H1 (cell line): ENCODE results near the gene GALNT9. TPM values are rescaled to one million over a fixed set of nuclear protein-coding genes. Genes with fewer than 3 reads are reported as not detected.

Source experiments
- BRCA1 ChIP-seq: IDR thresholded peaks from 2 replicates; pipeline ENCODE4 v1.6.1; 2012; ENCODE audit warnings: low read depth, low read length, improper control_type of control experiment
- CHD7 ChIP-seq: fragments of 300-600 bp; sonication (generic); IDR thresholded peaks from 2 replicates; pipeline ENCODE4 v1.7.1; 2012; ENCODE audit warnings: low read length, moderate library complexity, mild to moderate bottlenecking, inconsistent platforms; ENCODE audit not compliant: insufficient replicate concordance
- KDM5A ChIP-seq: fragments of 200-600 bp; IDR thresholded peaks from 2 replicates; pipeline ENCODE4 v1.7.1; 2012; ENCODE audit warnings: mild to moderate bottlenecking, low read length, inconsistent platforms, mixed read lengths
- MAFK ChIP-seq: IDR thresholded peaks from 2 replicates; pipeline ENCODE4 v1.6.1; 2012; ENCODE audit warnings: low read depth, mild to moderate bottlenecking, improper control_type of control experiment, low read length
- POLR2A ChIP-seq, 2 experiments: IDR thresholded peaks; 1 replicate in 1 of 2; 2 replicates in 1 of 2; pipeline ENCODE4 v1.6.1; 2011; ENCODE audit warnings: low read depth in 2 of 2, low read length in 2 of 2, mild to moderate bottlenecking in 2 of 2; ENCODE audit errors: control extremely low read depth in 1 of 2
- RNF2 ChIP-seq: fragments of 200-900, 300-1000 bp; sonication (generic); IDR thresholded peaks from 2 replicates; pipeline ENCODE4 v1.7.1; 2016; ENCODE audit warnings: borderline replicate concordance, low read depth, mild to moderate bottlenecking, antibody characterized with exemption, low read length; ENCODE audit not compliant: poor library complexity, severe bottlenecking; ENCODE audit errors: missing control alignments
- RXRA ChIP-seq: IDR thresholded peaks from 2 replicates; pipeline ENCODE4 v1.6.1; 2011; ENCODE audit warnings: low read depth, mild to moderate bottlenecking, low read length, moderate library complexity; ENCODE audit not compliant: insufficient read depth
- SIN3A ChIP-seq, 2 experiments: IDR thresholded peaks in 1 of 2; conservative IDR thresholded peaks in 1 of 2; 2 replicates each; pipeline ENCODE4 v1.6.1; 2011 to 2012; ENCODE audit warnings: low read length in 2 of 2, improper control_type of control experiment in 1 of 2, low read depth in 1 of 2, mild to moderate bottlenecking in 1 of 2
- TAF7 ChIP-seq: optimal IDR thresholded peaks from 2 replicates; pipeline ENCODE3; 2011; ENCODE audit warnings: low read depth, mild to moderate bottlenecking, inconsistent platforms, low read length, moderate library complexity, borderline replicate concordance
- TBP ChIP-seq: IDR thresholded peaks from 2 replicates; pipeline ENCODE4 v1.6.1; 2011; ENCODE audit warnings: low read depth, low read length, improper control_type of control experiment
- ZNF274 ChIP-seq: IDR thresholded peaks from 2 replicates; pipeline ENCODE4 v1.7.0; 2012; ENCODE audit warnings: low read length, borderline replicate concordance; ENCODE audit errors: extremely low read depth
- polyA plus RNA-seq, 7 experiments: library from polyadenylated mRNA; depleted of rRNA in 3 of 7; stranded (reverse) in 5 of 7; unstranded in 2 of 7; fragments of >200 nt in 5 of 7; fragments of 200-250 nt in 2 of 7; gene quantifications; 1 replicate in 5 of 7; 2 replicates in 1 of 7; 4 replicates in 1 of 7; pipeline versions ENCODE4 v1.2.1 to v1.2.3, GENCODE V29; 2011 to 2013; ENCODE audit warnings: missing spikeins in 2 of 7, mixed read lengths in 2 of 7
- total RNA-seq: library from RNA; stranded (reverse); fragmentation: NEBNext Ultra II Directional; extraction: Animal tissue kit (Norgen Biotek cat#: 25700); gene quantifications from 2 replicates; pipeline ENCODE4 v1.2.1, GENCODE V29; 2021

GALNT9 gene
- total and polyA plus RNA-seq, 2 of the 8 experiments (the other 6 are each of a cell fraction or from before 2014, with no cell fraction given), result 2.0 to 3.6 TPM

DNA sequence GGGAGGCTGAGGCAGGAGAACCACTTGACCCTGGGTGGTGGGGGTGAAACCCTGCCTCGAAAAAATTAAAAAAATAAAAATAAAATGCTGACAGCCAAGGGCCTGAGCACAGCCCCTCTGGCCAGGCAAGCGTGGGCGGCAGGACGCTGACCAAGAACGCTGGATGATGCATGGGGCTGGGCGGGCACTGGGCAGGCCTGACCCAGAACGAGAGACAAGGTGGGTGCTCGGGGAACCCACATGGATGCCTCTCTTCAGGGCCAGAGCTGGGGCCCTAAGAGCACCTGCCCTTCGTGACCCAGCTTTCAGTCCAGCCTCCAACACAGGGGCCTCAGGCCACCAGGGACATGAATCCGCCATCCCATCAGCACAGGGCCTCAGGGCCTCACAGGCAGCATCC, 11.3 kb downstream of the GALNT9 start (continued):
- TF ChIP-seq CHD7 (no peak), ZNF274 (no peak), BRCA1 (no peak), TAF7 (no peak), MAFK (no peak), RNF2 (no peak), POLR2A (IDR thresholded peaks at IDR 0.05; ENCODE audit: control extremely low read depth in 1 of 2, low read depth in 2 of 2, low read length in 2 of 2) (no peak), RXRA (no peak), TBP (no peak), KDM5A (no peak), SIN3A (conservative IDR thresholded peaks at IDR 0.05 in 1 of 2, IDR thresholded peaks at IDR 0.05 in 1 of 2; ENCODE audit: low read depth in 1 of 2, low read length in 2 of 2) (no peak)
